Measurements from ENCODE around the gene OGT. TPM values are rescaled to one million over a fixed set of nuclear protein-coding genes. Genes with fewer than 3 reads are reported as not detected.
"Not testable (repeated sequence)": the region's sequence is repeated elsewhere in the genome, so short reads cannot be mapped to it uniquely, and the experiment has no call there.

OGT gene
- total RNA-seq, 1 experiment from 2014 or later: 116 TPM

GRCh38 chrX:71510161-71510560 is 22.7 kb upstream of the OGT start:
- Histone ChIP-seq H3K18ac (ENCODE audit: insufficient read length, low read depth, low read length) (no peak overlapping the region), H4K20me1 (ENCODE audit: control insufficient read depth, insufficient read depth, insufficient read length) (no peaks in the 10 kb centered on the region), H2BK12ac (ENCODE audit: insufficient read length, low read depth, low read length) (no peak overlapping the region), H3T11ph (ENCODE audit: low read length) (no peak overlapping the region), H3K79me2 (ENCODE audit: insufficient read depth, low read length) (no peaks in the 10 kb centered on the region), H3K9ac (ENCODE audit: extremely low read depth, insufficient read length, low read length) (no peak overlapping the region), H3K4me2 (ENCODE audit: insufficient read depth, insufficient read length, low read length) (no peak overlapping the region), H2BK5ac (ENCODE audit: insufficient read length, low read length) (no peak overlapping the region), H4K5ac (ENCODE audit: insufficient read length, low read depth, low read length) (no peak overlapping the region), H3K23me2 (ENCODE audit: insufficient read length, low read depth, low read length, poor library complexity, severe bottlenecking) (no peaks in the 10 kb centered on the region), H2BK120ac (ENCODE audit: low read depth, low read length, poor library complexity, severe bottlenecking) (no peak overlapping the region), H3K23ac (ENCODE audit: insufficient read length, low read depth, low read length) (no peak overlapping the region), H2BK20ac (ENCODE audit: low read depth, low read length, poor library complexity, severe bottlenecking) (no peak overlapping the region), H3K14ac (ENCODE audit: insufficient read depth, low read length) (no peak overlapping the region), H3K4ac (ENCODE audit: low read depth, low read length) (no peak overlapping the region), H3K9me3 (ENCODE audit: control insufficient read depth, low read depth, low read length) (peaks cover 19% of the 10 kb centered on the region), H3K27ac (ENCODE audit: insufficient read length, low read depth, low read length) (no peak overlapping the region), H2BK15ac (ENCODE audit: low read depth, low read length) (no peak overlapping the region), H3K79me1 (ENCODE audit: insufficient read depth, low read depth, low read length, poor library complexity, severe bottlenecking) (no peaks in the 10 kb centered on the region), H3K56ac (ENCODE audit: insufficient read length, low read depth, low read length) (no peak overlapping the region), H4K8ac (replicated peaks; ENCODE audit: insufficient read length, low read depth, low read length) (no peak overlapping the region), H4K91ac (ENCODE audit: insufficient read length, low read depth, low read length) (no peak overlapping the region), H3K27me3 (ENCODE audit: insufficient read depth, low read length) (no peaks in the 10 kb centered on the region), H2AFZ (ENCODE audit: low read length) (no peak overlapping the region), H3K4me1 (ENCODE audit: insufficient read depth, low read length) (no peaks in the 10 kb centered on the region), H2AK5ac (ENCODE audit: insufficient read length, low read length) (no peak overlapping the region)
- WGBS (ENCODE audit: extremely low coverage, insufficient read length, low lambda C conversion rate): no CpG with 5 or more reads among the region's 2 CpGs
- peaks cover 0 to 11% (median 2%) of the 10 kb centered on the region in 3 experiments; a peak in 5 of 7 replicates for H3K36me3 Mint-ChIP-seq (ENCODE audit: insufficient read depth in 1 of 3, low read depth in 3 of 3)
- H3K4me1 Mint-ChIP-seq: peaks cover 0 to 7% of the 10 kb centered on the region in 2 experiments; a peak in 3 of 4 replicates
- H3K9me3 Mint-ChIP-seq: peaks cover 64 to 68% of the 10 kb centered on the region in 2 experiments
- no peaks in the 10 kb centered on the region; the same call in 1 of the 2 replicates for H3K27me3 Mint-ChIP-seq (ENCODE audit: low read depth)
- no peak overlapping the region for H3K4me3 Mint-ChIP-seq
- no peak for DNase-seq
- TF ChIP-seq, protein P1, sequence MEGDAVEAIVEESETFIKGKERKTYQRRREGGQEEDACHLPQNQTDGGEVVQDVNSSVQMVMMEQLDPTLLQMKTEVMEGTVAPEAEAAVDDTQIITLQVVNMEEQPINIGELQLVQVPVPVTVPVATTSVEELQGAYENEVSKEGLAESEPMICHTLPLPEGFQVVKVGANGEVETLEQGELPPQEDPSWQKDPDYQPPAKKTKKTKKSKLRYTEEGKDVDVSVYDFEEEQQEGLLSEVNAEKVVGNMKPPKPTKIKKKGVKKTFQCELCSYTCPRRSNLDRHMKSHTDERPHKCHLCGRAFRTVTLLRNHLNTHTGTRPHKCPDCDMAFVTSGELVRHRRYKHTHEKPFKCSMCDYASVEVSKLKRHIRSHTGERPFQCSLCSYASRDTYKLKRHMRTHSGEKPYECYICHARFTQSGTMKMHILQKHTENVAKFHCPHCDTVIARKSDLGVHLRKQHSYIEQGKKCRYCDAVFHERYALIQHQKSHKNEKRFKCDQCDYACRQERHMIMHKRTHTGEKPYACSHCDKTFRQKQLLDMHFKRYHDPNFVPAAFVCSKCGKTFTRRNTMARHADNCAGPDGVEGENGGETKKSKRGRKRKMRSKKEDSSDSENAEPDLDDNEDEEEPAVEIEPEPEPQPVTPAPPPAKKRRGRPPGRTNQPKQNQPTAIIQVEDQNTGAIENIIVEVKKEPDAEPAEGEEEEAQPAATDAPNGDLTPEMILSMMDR (conservative IDR thresholded peaks at IDR 0.05): no peak
- H3K27ac Mint-ChIP-seq: no peak overlapping the region

- not testable (repeated sequence) for H4K5ac ChIP-seq (ENCODE audit: insufficient read length, low read depth, low read length); H3K56ac ChIP-seq (ENCODE audit: insufficient read length, low read depth, low read length); H3K27ac ChIP-seq (ENCODE audit: insufficient read length, low read depth, low read length); H2BK120ac ChIP-seq (ENCODE audit: low read depth, low read length, poor library complexity, severe bottlenecking); H4K20me1 ChIP-seq (ENCODE audit: control insufficient read depth, insufficient read depth, insufficient read length); H3K27ac Mint-ChIP-seq; H3K36me3 Mint-ChIP-seq (ENCODE audit: insufficient read depth in 1 of 3, low read depth in 3 of 3); H3K79me1 ChIP-seq (ENCODE audit: insufficient read depth, low read depth, low read length, poor library complexity, severe bottlenecking); H2BK12ac ChIP-seq (ENCODE audit: insufficient read length, low read depth, low read length); H3K4me2 ChIP-seq (ENCODE audit: insufficient read depth, insufficient read length, low read length); H2AK5ac ChIP-seq (ENCODE audit: insufficient read length, low read length); H3K4ac ChIP-seq (ENCODE audit: low read depth, low read length); H3K4me3 Mint-ChIP-seq; H3K9ac ChIP-seq (ENCODE audit: extremely low read depth, insufficient read length, low read length); H3K27me3 ChIP-seq (ENCODE audit: insufficient read depth, low read length); H3K23ac ChIP-seq (ENCODE audit: insufficient read length, low read depth, low read length); H4K91ac ChIP-seq (ENCODE audit: insufficient read length, low read depth, low read length); H3K4me1 ChIP-seq (ENCODE audit: insufficient read depth, low read length); H3K23me2 ChIP-seq (ENCODE audit: insufficient read length, low read depth, low read length, poor library complexity, severe bottlenecking); H3K79me2 ChIP-seq (ENCODE audit: insufficient read depth, low read length); H3K27me3 Mint-ChIP-seq (ENCODE audit: low read depth); H2BK20ac ChIP-seq (ENCODE audit: low read depth, low read length, poor library complexity, severe bottlenecking); H2BK5ac ChIP-seq (ENCODE audit: insufficient read length, low read length); H2AFZ ChIP-seq (ENCODE audit: low read length); H3K18ac ChIP-seq (ENCODE audit: insufficient read length, low read depth, low read length); H4K8ac ChIP-seq (replicated peaks; ENCODE audit: insufficient read length, low read depth, low read length); H3K4me1 Mint-ChIP-seq; DNase-seq; H2BK15ac ChIP-seq (ENCODE audit: low read depth, low read length); H3K14ac ChIP-seq (ENCODE audit: insufficient read depth, low read length); H3T11ph ChIP-seq (ENCODE audit: low read length)
- WGBS (ENCODE audit: extremely low coverage, insufficient read length, low lambda C conversion rate): no CpG with 5 or more reads among the region's 4 CpGs
- peaks cover 63 to 65% of the 10 kb centered on the region in 2 experiments for H3K9me3 Mint-ChIP-seq
- peaks cover 36% of the 10 kb centered on the region for H3K9me3 ChIP-seq (ENCODE audit: control insufficient read depth, low read depth, low read length)
Measured at GRCh38 chrX:71513731-71514130, 19.2 kb upstream of the OGT start.
